ENCODE measurements around the gene TRPC6. TPM values are rescaled to one million over a fixed set of nuclear protein-coding genes. Genes with fewer than 3 reads are reported as not detected.

TRPC6 gene
- polyA plus RNA-seq, 3 donors = 6.6 to 10.3 (median 8.6) TPM

GRCh38 chr11:101407324-101407723 lies 176.5 kb downstream of the TRPC6 start:
- DNase-seq (ENCODE audit: low read depth in 3 of 3, low spot score in 2 of 3) = no peak
